A673 (cell line): ENCODE results near the gene RASSF3. TPM values are rescaled to one million over a fixed set of nuclear protein-coding genes. Genes with fewer than 3 reads are reported as not detected.

ENCODE experiments used
- BruUV-seq: library from RNA; stranded (reverse); fragments of 400-500 nt; replicated peaks from 2 replicates; lab custom pipeline; 2021; lab: Mats Ljungman, UMichigan
- CTCF ChIA-PET: fragments of 300-600 bp; sonication (Branson Sonifier 250); formaldehyde crosslinking; loops from one replicate; lab custom pipeline; 2022; ENCODE audit warnings: antibody characterized with exemption; lab: Charles Lee
- POLR2A ChIA-PET: fragments of 300-600 bp; sonication (Branson Sonifier 250); formaldehyde crosslinking; loops from one replicate; lab custom pipeline; 2022; ENCODE audit warnings: antibody characterized with exemption; ENCODE audit not compliant: low non-redundant PET; lab: Charles Lee
- DNase-seq: peaks from one replicate; pipeline ENCODE4 v3.0.0-alpha.2; 2015; ENCODE audit warnings: low spot score
- H3K27ac ChIP-seq: fragments of 200-600 bp; sonication (generic); 2 replicates; pipeline ENCODE4 v1.5.1; 2016; ENCODE audit warnings: mixed run types, low read depth, mild to moderate bottlenecking, mixed read lengths, antibody characterized with exemption, low read length; ENCODE audit not compliant: poor library complexity, severe bottlenecking
- H3K27me3 ChIP-seq: fragments of 200-600 bp; sonication (generic); replicated peaks from 2 replicates; pipeline ENCODE4 v1.6.1; 2017; ENCODE audit warnings: mixed run types, low read depth, mild to moderate bottlenecking, mixed read lengths, antibody characterized with exemption, low read length; ENCODE audit not compliant: insufficient read depth, poor library complexity
- H3K36me3 ChIP-seq: fragments of 200-600 bp; sonication (generic); 2 replicates; pipeline ENCODE4 v1.6.1; 2016; ENCODE audit warnings: mixed run types, mild to moderate bottlenecking, mixed read lengths, antibody characterized with exemption, low read length; ENCODE audit not compliant: insufficient read depth, poor library complexity, severe bottlenecking
- H3K4me1 ChIP-seq: fragments of 200-600 bp; sonication (generic); 2 replicates; pipeline ENCODE4 v1.6.1; 2017; ENCODE audit warnings: mixed run types, mild to moderate bottlenecking, mixed read lengths, antibody characterized with exemption, low read length; ENCODE audit not compliant: insufficient read depth, poor library complexity, severe bottlenecking
- H3K4me3 ChIP-seq: fragments of 200-600 bp; sonication (generic); 2 replicates; pipeline ENCODE4 v1.5.1; 2016; ENCODE audit warnings: low read depth, mixed run types, mild to moderate bottlenecking, mixed read lengths, low read length; ENCODE audit not compliant: poor library complexity, severe bottlenecking
- H3K9me3 ChIP-seq: fragments of 200-600 bp; sonication (generic); 2 replicates; pipeline ENCODE4 v1.6.1; 2016; ENCODE audit warnings: mixed run types, low read depth, mild to moderate bottlenecking, mixed read lengths, antibody characterized with exemption, low read length; ENCODE audit not compliant: poor library complexity, severe bottlenecking
- CTCF ChIP-seq: fragments of 300-800, 200-600 bp; sonication (generic); conservative IDR thresholded peaks from 2 replicates; pipeline ENCODE4 v1.5.1; 2017; ENCODE audit warnings: low read depth, mild to moderate bottlenecking, antibody characterized with exemption, low read length, moderate library complexity, mixed read lengths
- EZH2 ChIP-seq: fragments of 200-600 bp; sonication (generic); IDR thresholded peaks from 2 replicates; pipeline ENCODE4 v1.6.1; 2017; ENCODE audit warnings: borderline replicate concordance, low read depth, mild to moderate bottlenecking, mixed read lengths, antibody characterized with exemption, low read length; ENCODE audit not compliant: poor library complexity, severe bottlenecking
- intact Hi-C: fragments of 100-400 bp; cut with micrococcal nuclease; formaldehyde crosslinking; loops from one replicate; pipeline ENCODE4 v1.10.0; 2022; ENCODE audit not compliant: unreplicated experiment
- total RNA-seq: library from RNA; stranded (reverse); gene quantifications from 2 replicates; pipeline ENCODE4 v1.2.3, GENCODE V29; 2021

The RASSF3 gene
- total RNA-seq, 1 experiment from 2014 or later: 38.2 TPM

- no peak for TF ChIP-seq EZH2
- no peak for TF ChIP-seq CTCF
- CTCF ChIA-PET: interaction anchor here (0.5 to 1.0 kb wide), 2 partner anchors 133 to 1889 kb away, joined by 4 to 8 read pairs; no protein-coding TSS in a partner anchor
- peak overlapping the region; percentile 73 for H3K27ac ChIP-seq
These were observed 72.4 kb downstream of the RASSF3 start for GRCh38 chr12:64682572-64683277.

GRCh38 chr12:64683816-64684543, 73.7 kb downstream of the RASSF3 start:
- CTCF ChIA-PET: interaction anchor here (1.1 kb wide), 1 partner anchor 14 kb away, joined by 12 read pairs; no protein-coding TSS in a partner anchor
- Histone ChIP-seq H3K36me3 (no peaks in the 10 kb centered on the region), H3K4me3 (no peak overlapping the region), H3K9me3 (no peaks in the 10 kb centered on the region), H3K27ac (peak overlapping the region; percentile 73), H3K4me1 (peaks cover 46% of the 10 kb centered on the region), H3K27me3 (no peaks in the 10 kb centered on the region)
- no TSS peak for BruUV-seq
- no peak for DNase-seq
- POLR2A ChIA-PET: no interaction called here
- intact Hi-C loops: no loop called here
- TF ChIP-seq EZH2 (no peak), CTCF (no peak)

More at GRCh38 chr12:64682572-64683277, 72.4 kb downstream of the RASSF3 start:
- Histone ChIP-seq H3K4me1 (peaks cover 50% of the 10 kb centered on the region), H3K4me3 (peak overlapping the region; percentile 1), H3K36me3 (no peaks in the 10 kb centered on the region), H3K9me3 (no peaks in the 10 kb centered on the region), H3K27me3 (no peaks in the 10 kb centered on the region)
- DNase-seq: peak; percentile 96
- intact Hi-C loops: no loop called here
- BruUV-seq: no TSS peak
- POLR2A ChIA-PET: interaction anchor here (0.7 kb wide), 1 partner anchor 138 kb away, joined by 3 read pairs; no protein-coding TSS in a partner anchor

GRCh38 chr12:64685050-64685449, 74.8 kb downstream of the RASSF3 start:
- Histone ChIP-seq H3K4me3 (no peak overlapping the region), H3K9me3 (no peaks in the 10 kb centered on the region), H3K4me1 (peaks cover 38% of the 10 kb centered on the region), H3K27ac (no peak overlapping the region), H3K27me3 (no peaks in the 10 kb centered on the region), H3K36me3 (no peaks in the 10 kb centered on the region)
- no TSS peak for BruUV-seq
- intact Hi-C loops: no loop called here
- CTCF ChIA-PET: no interaction called here
- DNase-seq: no peak
- POLR2A ChIA-PET: no interaction called here
- TF ChIP-seq CTCF: no peak
- TF ChIP-seq EZH2: no peak
